HG03045 (cell line): Measurements from ENCODE around the gene THAP3.
"Not testable (repeated sequence)": the region's sequence is repeated elsewhere in the genome, so short reads cannot be mapped to it uniquely, and the experiment has no call there.

Source experiments
- ATAC-seq: cut with Tn5 transposase; IDR thresholded peaks from one replicate; pipeline ENCODE4 v1.9.1; 2021; ENCODE audit warnings: mild to moderate bottlenecking, moderate library complexity; ENCODE audit not compliant: unreplicated experiment

The THAP3 gene

GRCh38 chr1:6632588-6633514 is 8.2 kb downstream of the THAP3 start:
- no peak for ATAC-seq

GRCh38 chr1:6634371-6635052 is 9.8 kb downstream of the THAP3 start:
- no peak for ATAC-seq

- no peak for ATAC-seq
These were observed 10.7 kb downstream of the THAP3 start for GRCh38 chr1:6635161-6635909.

GRCh38 chr1:6635910-6636760 is 11.5 kb downstream of the THAP3 start:
- no peak for ATAC-seq

GRCh38 chr1:6636778-6637177 is 12.1 kb downstream of the THAP3 start:
- not testable (repeated sequence) for ATAC-seq

- no peak for ATAC-seq
These were observed 13.1 kb downstream of the THAP3 start for GRCh38 chr1:6637770-6638169.

- no peak for ATAC-seq
These were observed 13.6 kb downstream of the THAP3 start for GRCh38 chr1:6638226-6638625.

GRCh38 chr1:6640867-6641266 is 16.2 kb downstream of the THAP3 start:
- not testable (repeated sequence) for ATAC-seq

GRCh38 chr1:6645018-6645417 is 20.4 kb downstream of the THAP3 start:
- ATAC-seq = no peak

- ATAC-seq = no peak
These were observed 22.0 kb downstream of the THAP3 start for GRCh38 chr1:6646499-6647148.

GRCh38 chr1:6648556-6648955 is 23.9 kb downstream of the THAP3 start:
- no peak for ATAC-seq

GRCh38 chr1:6651909-6652308 is 27.2 kb downstream of the THAP3 start:
- no peak for ATAC-seq

GRCh38 chr1:6652986-6653385 is 28.3 kb downstream of the THAP3 start:
- no peak for ATAC-seq

GRCh38 chr1:6653436-6654290 is 29.0 kb downstream of the THAP3 start:
- ATAC-seq = no peak

GRCh38 chr1:6657138-6657537 is 32.5 kb downstream of the THAP3 start:
- ATAC-seq = no peak

GRCh38 chr1:6658359-6659060 is 33.8 kb downstream of the THAP3 start:
- ATAC-seq = no peak

GRCh38 chr1:6660415-6661049 is 35.9 kb downstream of the THAP3 start:
- no peak for ATAC-seq

GRCh38 chr1:6662468-6662867 is 37.8 kb downstream of the THAP3 start:
- ATAC-seq = not testable (repeated sequence)
